Smooth muscle cell (in vitro differentiated cells): ENCODE results near the gene SLC25A44. TPM values are rescaled to one million over a fixed set of nuclear protein-coding genes. Genes with fewer than 3 reads are reported as not detected.

Experiments used
- DNase-seq: peaks from one replicate; lab custom pipeline; 2025; ENCODE audit not compliant: unreplicated experiment; lab: John Stamatoyannopoulos, UW
- H2AFZ ChIP-seq: fragments of 200-600 bp; sonication (generic); 2 replicates; pipeline ENCODE4 v1.6.0; 2016; ENCODE audit warnings: antibody characterized with exemption, low read depth, mild to moderate bottlenecking
- H3F3A ChIP-seq: fragments of 200-600 bp; sonication (generic); 2 replicates; pipeline ENCODE4 v1.6.0; 2017; ENCODE audit warnings: antibody characterized with exemption, low read depth
- H3K27ac ChIP-seq: fragments of 200-600 bp; sonication (generic); 2 replicates; pipeline ENCODE4 v1.5.1; 2016; ENCODE audit warnings: low read depth, mild to moderate bottlenecking
- H3K27me3 ChIP-seq: fragments of 200-600 bp; sonication (generic); 2 replicates; pipeline ENCODE4 v1.6.1; 2016; ENCODE audit warnings: low read depth, mild to moderate bottlenecking
- H3K36me3 ChIP-seq: fragments of 200-600 bp; sonication (generic); 2 replicates; pipeline ENCODE4 v1.5.1; 2016; ENCODE audit warnings: low read depth
- H3K4me1 ChIP-seq: fragments of 200-600 bp; sonication (generic); 2 replicates; pipeline ENCODE4 v1.5.1; 2016; ENCODE audit warnings: low read depth
- H3K4me2 ChIP-seq: fragments of 200-600 bp; sonication (generic); 2 replicates; pipeline ENCODE4 v1.6.0; 2016; ENCODE audit warnings: mild to moderate bottlenecking
- H3K4me3 ChIP-seq: fragments of 200-600 bp; sonication (generic); 2 replicates; pipeline ENCODE4 v1.5.1; 2016; ENCODE audit warnings: mild to moderate bottlenecking
- H3K79me2 ChIP-seq: fragments of 200-600 bp; sonication (generic); 2 replicates; pipeline ENCODE4 v1.6.0; 2016; ENCODE audit warnings: low read depth, mild to moderate bottlenecking
- H3K9ac ChIP-seq: fragments of 200-600 bp; sonication (generic); 2 replicates; pipeline ENCODE4 v1.6.0; 2016; ENCODE audit warnings: low read depth
- H3K9me3 ChIP-seq: fragments of 200-600 bp; sonication (generic); replicated peaks from 2 replicates; pipeline ENCODE4 v1.5.1; 2016; ENCODE audit warnings: low read depth
- H4K20me1 ChIP-seq: fragments of 200-600 bp; sonication (generic); 2 replicates; pipeline ENCODE4 v1.6.0; 2016; ENCODE audit warnings: low read depth
- WGBS: methylation state at CpG from one replicate; pipeline ENCODE4 v1.1.7; 2016; ENCODE audit warnings: low lambda C conversion rate; 5-methylcytosine and 5-hydroxymethylcytosine counted together
- polyA plus RNA-seq: library from polyadenylated mRNA; unstranded; fragments of >200 nt; fragmentation: Nextera tagmentation; extraction: Ambion mirVana; gene quantifications from 2 replicates; pipeline ENCODE4 v1.2.1, GENCODE V29; 2016
- total RNA-seq: library from RNA; depleted of rRNA; stranded (reverse); fragments of >200 nt; gene quantifications from 2 replicates; pipeline ENCODE4 v1.2.3, GENCODE V29; 2014
- TF ChIP-seq, protein P1 (sequence below): fragments of 200-600 bp; sonication (generic); IDR thresholded peaks from 2 replicates; pipeline ENCODE4 v1.5.1; 2017; ENCODE audit warnings: borderline replicate concordance, mild to moderate bottlenecking, antibody characterized with exemption; ENCODE audit not compliant: insufficient read depth, poor library complexity, severe bottlenecking

Gene SLC25A44
- total and polyA plus RNA-seq, 2 experiments from 2014 or later = 11.4 to 11.6 TPM

DNA sequence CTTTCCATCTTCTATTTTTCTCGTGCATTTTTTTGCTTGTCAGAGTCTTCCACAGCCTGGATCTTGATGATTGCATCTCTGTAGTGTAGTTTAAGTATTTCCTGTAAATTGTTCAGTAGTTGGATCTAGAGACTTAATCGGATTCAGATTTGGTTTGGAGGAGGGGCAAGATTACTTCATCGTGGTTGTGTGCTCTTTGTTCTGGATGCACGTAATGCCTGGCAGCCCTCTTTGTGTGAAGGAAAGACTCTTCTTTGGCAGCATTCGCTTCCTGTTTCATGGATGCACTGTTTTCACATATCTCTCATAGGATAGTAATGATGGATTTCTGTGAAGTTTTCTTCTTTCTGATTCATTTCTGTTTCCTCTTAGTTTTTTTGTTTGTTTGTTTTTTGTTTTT, 26.4 kb upstream of the SLC25A44 start:
- no peaks in the 10 kb centered on the region for H3K4me1 ChIP-seq
- H3K36me3 ChIP-seq = no peaks in the 10 kb centered on the region
- H3K79me2 ChIP-seq = no peaks in the 10 kb centered on the region
- no peak for DNase-seq
- WGBS = 89% methylated on average over 5 of the region's 5 CpGs
- H3K4me3 ChIP-seq = no peak overlapping the region
- no peak overlapping the region for H2AFZ ChIP-seq
- no peaks in the 10 kb centered on the region for H4K20me1 ChIP-seq
- TF ChIP-seq, protein P1, sequence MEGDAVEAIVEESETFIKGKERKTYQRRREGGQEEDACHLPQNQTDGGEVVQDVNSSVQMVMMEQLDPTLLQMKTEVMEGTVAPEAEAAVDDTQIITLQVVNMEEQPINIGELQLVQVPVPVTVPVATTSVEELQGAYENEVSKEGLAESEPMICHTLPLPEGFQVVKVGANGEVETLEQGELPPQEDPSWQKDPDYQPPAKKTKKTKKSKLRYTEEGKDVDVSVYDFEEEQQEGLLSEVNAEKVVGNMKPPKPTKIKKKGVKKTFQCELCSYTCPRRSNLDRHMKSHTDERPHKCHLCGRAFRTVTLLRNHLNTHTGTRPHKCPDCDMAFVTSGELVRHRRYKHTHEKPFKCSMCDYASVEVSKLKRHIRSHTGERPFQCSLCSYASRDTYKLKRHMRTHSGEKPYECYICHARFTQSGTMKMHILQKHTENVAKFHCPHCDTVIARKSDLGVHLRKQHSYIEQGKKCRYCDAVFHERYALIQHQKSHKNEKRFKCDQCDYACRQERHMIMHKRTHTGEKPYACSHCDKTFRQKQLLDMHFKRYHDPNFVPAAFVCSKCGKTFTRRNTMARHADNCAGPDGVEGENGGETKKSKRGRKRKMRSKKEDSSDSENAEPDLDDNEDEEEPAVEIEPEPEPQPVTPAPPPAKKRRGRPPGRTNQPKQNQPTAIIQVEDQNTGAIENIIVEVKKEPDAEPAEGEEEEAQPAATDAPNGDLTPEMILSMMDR = no peak
- H3K27me3 ChIP-seq = no peaks in the 10 kb centered on the region
- H3K4me2 ChIP-seq = no peak overlapping the region
- H3K9me3 ChIP-seq = no peaks in the 10 kb centered on the region
- H3K9ac ChIP-seq = no peak overlapping the region
- no peak overlapping the region for H3K27ac ChIP-seq
- no peaks in the 10 kb centered on the region for H3F3A ChIP-seq

DNA sequence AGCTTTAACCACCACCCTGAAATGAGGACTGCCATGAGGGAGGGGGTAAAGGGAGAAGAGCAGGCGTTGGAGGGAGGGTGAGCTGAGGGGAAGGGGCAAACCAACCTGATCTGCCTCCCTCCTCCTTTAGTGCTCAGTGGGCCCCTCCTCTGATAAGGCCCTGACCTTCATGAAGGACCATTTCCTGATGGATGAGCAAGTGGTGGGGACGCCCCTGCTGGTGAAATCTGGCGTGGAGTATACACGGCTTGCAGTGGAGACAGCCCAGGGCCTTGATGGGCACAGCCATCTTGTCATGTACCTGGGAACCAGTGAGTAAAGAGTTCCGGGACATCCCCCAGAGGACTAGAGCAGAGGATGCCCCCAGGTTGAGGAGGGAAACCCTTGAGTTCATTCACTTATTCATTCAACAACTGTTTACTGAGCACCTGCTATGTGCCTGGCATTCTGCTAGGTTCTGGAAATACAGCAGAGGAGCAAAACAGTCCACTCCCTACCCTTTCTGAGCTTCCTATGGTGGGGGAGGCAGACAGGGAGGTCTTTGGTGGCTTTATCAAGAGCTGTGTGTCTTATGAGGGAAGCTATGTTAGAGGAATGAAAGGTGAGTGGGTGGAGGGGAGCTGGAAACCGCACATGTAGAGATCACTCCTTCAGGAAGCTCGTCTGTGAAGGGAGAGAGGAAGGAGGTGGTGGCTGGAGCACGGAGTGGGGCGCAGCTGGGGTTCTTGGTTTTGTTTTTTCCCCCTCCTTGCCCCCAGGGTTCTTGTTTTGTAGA, 21.0 kb upstream of the SLC25A44 start:
- no peak overlapping the region for H3K4me3 ChIP-seq
- DNase-seq = no peak
- H4K20me1 ChIP-seq = no peaks in the 10 kb centered on the region
- no peak overlapping the region for H3K9ac ChIP-seq
- H3F3A ChIP-seq = no peaks in the 10 kb centered on the region
- no peaks in the 10 kb centered on the region for H3K9me3 ChIP-seq
- no peak overlapping the region for H2AFZ ChIP-seq
- TF ChIP-seq, protein P1 = no peak
- H3K36me3 ChIP-seq = no peaks in the 10 kb centered on the region
- H3K27me3 ChIP-seq = no peaks in the 10 kb centered on the region
- 79% methylated on average over 9 of the region's 9 CpGs for WGBS
- H3K4me1 ChIP-seq = no peaks in the 10 kb centered on the region
- H3K27ac ChIP-seq = no peak overlapping the region
- no peaks in the 10 kb centered on the region for H3K79me2 ChIP-seq
- H3K4me2 ChIP-seq = no peak overlapping the region

DNA sequence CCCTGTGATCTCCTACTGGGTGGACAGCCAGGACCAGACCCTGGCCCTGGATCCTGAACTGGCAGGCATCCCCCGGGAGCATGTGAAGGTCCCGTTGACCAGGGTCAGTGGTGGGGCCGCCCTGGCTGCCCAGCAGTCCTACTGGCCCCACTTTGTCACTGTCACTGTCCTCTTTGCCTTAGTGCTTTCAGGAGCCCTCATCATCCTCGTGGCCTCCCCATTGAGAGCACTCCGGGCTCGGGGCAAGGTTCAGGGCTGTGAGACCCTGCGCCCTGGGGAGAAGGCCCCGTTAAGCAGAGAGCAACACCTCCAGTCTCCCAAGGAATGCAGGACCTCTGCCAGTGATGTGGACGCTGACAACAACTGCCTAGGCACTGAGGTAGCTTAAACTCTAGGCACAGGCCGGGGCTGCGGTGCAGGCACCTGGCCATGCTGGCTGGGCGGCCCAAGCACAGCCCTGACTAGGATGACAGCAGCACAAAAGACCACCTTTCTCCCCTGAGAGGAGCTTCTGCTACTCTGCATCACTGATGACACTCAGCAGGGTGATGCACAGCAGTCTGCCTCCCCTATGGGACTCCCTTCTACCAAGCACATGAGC, 17.2 kb upstream of the SLC25A44 start:
- no peak for DNase-seq
- no peaks in the 10 kb centered on the region for H3K36me3 ChIP-seq
- no peaks in the 10 kb centered on the region for H3K9me3 ChIP-seq
- TF ChIP-seq, protein P1 = no peak
- H3K4me3 ChIP-seq = no peak overlapping the region
- no peak overlapping the region for H3K27ac ChIP-seq
- no peak overlapping the region for H3K9ac ChIP-seq
- H3K4me1 ChIP-seq = peaks cover 4% of the 10 kb centered on the region
- no peak overlapping the region for H2AFZ ChIP-seq
- no peaks in the 10 kb centered on the region for H3F3A ChIP-seq
- H3K27me3 ChIP-seq = no peaks in the 10 kb centered on the region
- H3K79me2 ChIP-seq = no peaks in the 10 kb centered on the region
- 91% methylated on average over 12 of the region's 12 CpGs for WGBS
- H4K20me1 ChIP-seq = no peaks in the 10 kb centered on the region
- H3K4me2 ChIP-seq = no peak overlapping the region
